Left renal pelvis (tissue), 4 donors: ENCODE results near the gene LAMTOR3. TPM values are rescaled to one million over a fixed set of nuclear protein-coding genes. Genes with fewer than 3 reads are reported as not detected.

Source experiments
- DNase-seq, 4 donors: peaks; one replicate each; pipeline ENCODE4 v3.0.0-alpha.2; 2013; ENCODE audit warnings: low read depth in 4 of 4, low spot score in 3 of 4
- polyA plus RNA-seq, 4 donors: library from polyadenylated mRNA; unstranded; fragments of 120-200 nt; gene quantifications; one replicate each; pipeline ENCODE4 v1.2.1, GENCODE V29; 2013; ENCODE audit not compliant: insufficient read length in 4 of 4

Gene LAMTOR3
- polyA plus RNA-seq, 4 donors: 77.8 to 128 (median 94.9) TPM

DNA sequence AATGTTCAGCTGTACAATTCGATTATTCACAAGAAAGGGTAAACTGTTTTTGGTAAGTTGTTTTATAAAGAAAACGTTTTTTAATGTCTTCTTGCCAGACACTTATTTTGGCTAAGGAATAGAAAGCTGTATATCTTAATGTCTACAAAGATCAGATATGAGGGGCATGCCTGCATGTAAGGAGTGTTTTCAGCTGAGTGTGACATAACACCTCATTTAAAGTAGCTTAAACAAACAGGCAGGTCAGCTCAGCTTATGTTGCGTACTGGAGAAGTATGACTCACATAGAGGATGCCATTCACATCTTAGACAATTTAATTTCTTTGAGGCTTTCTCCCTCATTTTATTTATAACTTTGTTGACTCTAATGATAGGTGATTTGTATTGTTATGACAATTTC lies 30.4 kb downstream of the LAMTOR3 start:
- DNase-seq: no peak

DNA sequence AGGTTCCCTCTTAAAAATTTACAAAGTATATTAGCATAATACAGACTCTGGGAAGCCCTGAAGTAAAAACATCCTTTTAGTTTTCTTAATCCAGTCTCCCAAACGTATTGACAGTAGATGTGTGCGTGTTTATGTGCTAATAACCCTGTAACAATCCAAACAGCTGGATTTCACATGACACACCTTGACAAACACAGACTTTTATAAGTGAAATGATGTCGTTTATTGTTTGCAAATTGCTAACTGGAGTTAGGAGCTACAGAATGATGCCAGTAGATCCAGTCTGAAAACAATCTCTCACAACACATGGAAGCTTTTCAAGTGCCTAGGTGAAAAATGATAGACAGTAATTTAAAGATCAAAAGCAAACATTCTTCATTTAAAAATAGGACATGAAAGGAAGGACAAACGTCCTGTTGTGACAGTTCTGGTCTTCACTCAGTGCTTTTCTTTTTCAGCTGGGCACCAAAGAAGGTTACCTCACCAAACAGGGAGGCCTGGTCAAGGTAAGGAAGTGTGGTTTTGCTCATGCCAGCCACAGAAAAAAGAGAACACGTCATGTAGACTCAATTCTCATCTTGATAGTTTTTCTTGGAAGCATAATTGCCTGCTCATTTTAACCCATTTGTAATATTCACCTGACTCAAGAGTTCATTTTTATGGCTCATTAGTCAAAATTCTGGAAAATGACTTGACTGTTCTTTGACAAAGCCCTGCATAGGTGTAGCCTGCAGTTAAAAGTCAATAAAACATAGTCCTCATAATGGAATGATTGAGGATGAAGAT lies 32.9 kb downstream of the LAMTOR3 start:
- no peak for DNase-seq

DNA sequence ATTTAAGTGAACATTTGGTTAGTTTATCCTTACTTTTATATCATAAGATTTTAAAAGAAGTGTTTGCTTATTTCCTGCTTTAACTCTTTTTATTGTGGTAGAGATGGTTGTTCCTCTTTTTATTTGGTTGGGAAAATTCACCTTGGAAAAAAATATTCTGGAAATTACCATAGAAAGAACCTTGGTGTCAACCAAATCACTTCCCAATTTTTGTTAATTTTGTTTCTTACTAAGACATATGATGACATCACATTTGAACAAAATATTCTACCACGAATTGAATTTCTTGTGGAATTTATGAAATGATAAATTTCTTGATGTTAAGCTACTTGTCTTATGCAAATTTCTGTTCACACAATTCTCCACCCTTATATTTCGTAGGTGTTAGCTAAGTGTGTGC lies 33.7 kb downstream of the LAMTOR3 start:
- no peak for DNase-seq

DNA sequence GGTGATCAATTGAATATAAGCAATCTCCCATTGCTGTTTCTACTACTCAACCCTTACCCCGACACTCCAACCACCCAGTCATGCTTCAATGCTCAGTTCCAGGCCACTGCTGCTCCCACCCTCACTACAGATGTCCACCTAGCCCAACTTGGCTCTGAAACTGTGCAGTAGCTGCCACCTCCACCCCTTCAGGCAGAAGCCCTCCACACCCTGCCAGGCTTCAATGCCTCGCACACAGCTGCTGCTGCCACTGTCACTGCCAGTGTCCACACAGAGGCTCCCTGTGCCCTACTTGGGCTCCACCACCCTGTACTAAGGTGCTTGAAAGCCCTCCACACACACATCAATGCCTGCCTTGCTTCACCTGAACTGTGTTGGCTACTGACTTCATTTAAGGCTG lies 34.6 kb downstream of the LAMTOR3 start:
- DNase-seq: no peak

DNA sequence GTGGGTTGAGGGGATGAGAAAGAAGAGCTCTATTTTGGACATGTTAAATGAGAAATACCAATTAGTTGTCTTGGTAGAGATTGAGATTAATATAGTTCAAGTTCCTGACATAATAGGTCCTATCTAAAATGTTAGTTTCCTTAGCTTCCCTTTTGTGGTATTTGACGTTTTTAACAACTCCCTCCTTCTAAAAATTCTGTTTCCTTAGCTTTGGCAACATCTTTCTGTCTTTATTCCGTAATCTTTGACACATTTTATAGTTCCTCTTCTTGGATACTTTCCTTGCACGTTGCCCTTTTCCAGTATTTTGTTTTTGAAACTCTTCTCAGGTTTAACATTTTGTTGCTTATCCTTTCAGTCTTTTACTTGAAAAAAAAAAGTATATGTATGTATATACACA lies 36.9 kb downstream of the LAMTOR3 start:
- DNase-seq: no peak

DNA sequence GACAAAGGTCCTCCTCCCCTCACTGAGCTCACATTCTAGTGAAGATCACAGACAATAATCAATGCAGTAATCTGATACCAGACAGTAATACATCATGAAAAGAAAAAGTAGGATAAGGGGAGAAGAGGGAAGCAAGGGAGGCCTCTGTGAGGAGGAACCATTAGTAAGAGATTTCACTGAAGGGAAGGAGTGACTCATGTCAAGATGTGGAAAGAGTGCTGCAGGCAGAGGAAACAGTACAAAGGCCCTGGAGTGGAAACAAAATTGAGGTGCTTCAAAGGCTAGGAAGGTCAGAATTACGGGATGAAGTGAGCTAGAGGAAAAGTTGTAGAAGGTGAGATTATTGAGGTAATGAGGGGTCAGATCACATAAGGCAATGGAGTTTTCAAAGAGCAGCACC lies 38.1 kb downstream of the LAMTOR3 start:
- no peak for DNase-seq

DNA sequence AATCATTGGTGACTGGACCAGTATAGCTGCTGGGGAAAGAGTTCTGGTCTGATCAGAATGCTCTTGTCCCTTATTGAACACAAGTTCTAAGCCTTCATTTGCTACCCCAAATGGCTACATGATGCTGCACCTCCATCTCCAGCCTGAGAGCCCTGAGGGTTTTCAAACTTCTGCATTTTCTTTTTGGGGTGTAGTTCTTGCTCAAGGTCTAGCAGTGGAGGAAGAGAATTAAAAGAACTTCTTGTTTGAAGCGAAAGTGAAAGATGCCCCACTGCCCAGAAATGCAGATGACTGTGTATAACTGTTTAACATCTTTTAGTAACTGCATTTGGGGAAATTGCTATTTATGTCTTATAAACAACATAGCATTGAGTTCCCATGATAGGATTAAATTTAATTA lies 38.5 kb downstream of the LAMTOR3 start:
- DNase-seq: no peak

DNA sequence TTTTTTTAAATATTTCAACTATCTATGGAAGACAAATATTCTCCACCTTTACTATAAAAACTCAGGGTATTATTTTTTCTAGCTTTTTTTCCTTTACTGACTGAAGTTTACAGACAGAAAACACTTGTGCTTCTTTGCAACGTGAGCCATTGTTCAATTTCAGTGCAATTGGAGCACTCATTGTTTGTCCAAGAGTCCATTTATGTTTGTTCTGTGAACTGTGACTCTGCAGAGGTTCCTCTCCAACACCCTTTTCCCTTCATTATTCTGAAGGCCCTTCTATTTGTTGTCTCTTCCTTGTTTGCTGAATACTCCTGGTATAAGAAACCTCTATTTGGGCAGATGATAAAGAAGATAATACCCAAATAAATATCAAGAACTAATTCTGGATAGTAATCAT lies 40.2 kb downstream of the LAMTOR3 start:
- DNase-seq: no peak

DNA sequence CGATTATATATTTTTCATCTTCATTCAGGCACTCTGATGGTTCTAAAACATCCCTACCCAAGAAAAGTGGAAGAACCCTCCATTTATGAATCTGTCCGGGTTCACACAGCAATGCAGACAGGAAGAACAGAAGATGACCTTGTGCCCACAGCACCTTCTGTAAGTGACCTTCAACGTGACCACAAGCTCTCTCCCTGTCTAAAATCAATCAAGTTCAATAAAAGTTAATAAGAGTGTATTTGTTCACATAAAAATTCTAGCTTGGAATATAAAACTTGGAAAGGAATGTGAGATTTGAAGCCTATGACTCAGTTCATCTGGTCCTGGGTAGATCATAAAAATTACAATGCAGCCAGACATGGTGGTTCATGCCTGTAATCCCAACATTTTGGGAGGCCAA lies 41.0 kb downstream of the LAMTOR3 start:
- no peak for DNase-seq

DNA sequence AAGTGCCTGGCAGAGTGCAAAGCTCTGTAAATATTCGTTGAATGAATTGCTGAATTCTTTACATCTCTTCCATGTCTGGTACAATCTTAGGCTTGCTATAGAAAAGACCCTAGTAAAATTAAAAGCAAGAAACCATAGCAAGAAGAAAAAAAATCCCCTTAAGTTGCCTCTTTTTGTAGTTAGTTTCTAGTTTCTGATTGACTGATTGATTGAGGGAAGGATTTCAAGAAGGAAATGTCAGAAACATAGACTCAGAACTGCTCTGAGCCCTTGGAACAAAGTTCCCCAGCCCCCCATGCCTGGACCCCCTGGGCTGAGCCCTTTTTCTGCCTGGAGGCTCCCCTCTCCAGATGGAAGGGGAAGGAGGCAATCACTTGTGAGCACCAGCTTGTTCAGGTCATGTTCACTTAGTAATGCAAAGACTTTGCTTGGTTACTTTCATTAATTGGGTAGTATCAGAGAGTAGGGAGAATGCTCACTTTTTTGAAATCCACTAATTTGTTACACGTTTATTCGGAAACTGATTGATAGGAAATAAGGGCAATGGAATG lies 42.0 kb downstream of the LAMTOR3 start:
- DNase-seq: no peak

DNA sequence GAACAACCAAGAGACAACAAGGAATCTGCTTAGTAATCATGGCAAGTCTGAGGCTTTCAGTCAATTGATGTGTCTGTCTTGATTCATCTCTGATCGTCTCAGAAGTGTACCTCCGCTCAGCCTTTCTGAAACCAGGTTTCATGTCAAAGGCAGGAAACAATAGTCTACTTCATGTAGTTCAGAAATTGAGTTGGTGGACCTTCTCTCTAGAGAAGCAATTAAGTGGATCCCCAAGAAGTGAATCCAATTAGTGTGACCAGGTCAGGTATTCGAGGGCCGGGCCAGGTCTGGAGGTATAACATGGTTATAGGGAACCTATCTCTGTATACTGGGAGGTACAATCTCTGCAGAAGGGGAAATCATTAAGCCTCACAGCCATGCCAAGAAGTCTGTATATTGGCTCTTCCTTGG lies 45.6 kb downstream of the LAMTOR3 start:
- no peak for DNase-seq

DNA sequence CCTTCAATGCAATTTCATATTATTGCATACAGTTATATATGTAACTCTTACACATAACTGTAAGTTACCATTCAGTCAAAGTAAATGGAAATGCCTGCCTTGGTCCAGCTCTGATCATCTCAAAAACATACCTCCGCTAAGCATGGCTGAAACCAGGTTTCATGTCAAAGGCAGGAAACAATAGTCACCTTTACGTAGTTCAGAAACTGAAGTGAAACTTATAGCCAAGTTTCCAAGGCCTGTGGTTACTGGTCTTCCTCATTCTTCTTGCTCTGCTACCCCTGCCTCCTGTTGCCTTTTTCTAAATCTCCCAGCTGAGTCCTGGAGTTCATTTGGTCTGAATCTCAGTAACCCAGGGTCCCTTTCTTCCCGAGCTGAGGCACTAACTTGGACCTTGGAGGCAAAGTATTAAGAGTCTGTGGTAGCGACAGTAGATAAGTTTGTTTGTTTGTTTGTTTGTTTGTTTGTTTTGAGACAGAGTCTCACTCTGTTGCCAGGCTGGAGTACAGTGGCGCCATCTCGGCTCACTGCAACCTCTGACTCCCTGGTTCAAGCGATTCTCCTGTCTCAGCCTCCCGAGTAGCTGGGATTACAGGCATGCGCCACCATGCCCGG lies 46.8 kb downstream of the LAMTOR3 start:
- DNase-seq: no peak

DNA sequence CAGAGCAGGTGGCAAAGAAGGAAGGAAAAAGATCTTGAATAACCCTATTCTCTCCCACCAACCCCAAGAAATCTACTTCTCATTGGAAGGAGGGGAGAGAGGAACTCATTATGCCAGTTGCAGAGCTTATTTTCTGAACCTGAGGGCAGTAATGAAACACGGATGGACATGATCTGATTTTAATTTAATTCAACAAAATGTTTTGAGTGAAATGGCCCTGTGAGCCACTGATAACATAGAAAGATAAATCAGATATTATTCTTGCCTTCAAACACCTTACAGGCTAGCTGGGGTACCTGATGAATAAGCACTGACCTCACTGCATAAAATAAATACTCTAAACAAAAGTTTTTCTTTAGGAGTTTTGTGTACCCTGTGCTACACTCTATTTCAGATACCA lies 47.3 kb downstream of the LAMTOR3 start:
- DNase-seq: no peak

DNA sequence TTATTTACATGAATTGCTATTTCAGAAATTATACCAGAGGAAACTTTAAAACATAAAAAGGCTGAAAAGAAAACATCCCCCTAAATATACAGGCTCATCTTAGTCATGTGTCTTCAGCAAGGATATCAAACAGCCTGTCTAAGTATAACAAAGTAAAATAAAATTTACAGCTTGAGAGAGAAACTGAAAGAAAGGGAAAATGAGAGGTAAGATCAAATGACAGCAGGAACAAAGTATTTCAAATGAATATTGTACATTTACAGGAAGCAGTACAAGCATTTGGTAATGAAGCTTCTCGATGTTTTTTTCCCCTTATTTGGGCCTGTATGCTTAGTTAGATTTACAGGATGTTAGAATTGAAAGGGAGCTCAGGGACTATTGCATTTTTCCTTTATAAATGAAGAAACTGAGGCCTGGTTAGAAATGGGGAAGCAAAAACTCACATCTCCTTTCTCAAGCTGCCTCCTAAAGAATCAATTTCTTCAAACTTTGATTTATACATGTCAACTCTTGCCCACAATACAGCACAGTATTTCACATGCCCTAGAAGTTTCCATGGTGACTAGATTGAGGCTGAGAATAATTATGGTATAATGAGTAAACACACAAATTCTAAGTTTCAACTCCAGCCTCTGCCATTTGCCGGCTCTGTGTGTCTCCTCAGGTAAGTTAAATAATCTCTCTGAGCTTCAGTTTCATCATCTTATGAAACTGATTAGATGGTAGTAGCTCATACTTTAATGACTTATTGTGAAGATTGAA lies 48.3 kb downstream of the LAMTOR3 start:
- DNase-seq: no peak

DNA sequence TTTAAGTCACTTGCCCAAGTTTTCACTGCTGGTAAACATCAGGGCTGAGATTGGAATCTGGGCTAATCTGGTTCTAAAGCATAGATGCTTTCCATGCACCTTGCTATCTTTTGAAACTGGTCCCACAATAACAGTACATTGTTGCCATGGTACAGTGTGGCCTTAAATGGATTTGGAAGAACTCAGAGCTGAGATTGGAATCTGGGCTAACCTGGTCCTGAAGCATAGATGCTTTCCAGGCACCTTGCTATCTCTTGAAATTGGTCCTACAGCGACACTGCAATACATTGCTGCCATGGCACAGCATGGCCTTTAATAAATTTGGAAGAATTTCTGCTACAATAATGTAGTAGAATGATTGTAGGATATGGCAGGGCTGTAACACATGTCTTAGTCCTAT lies 49.0 kb downstream of the LAMTOR3 start:
- DNase-seq: no peak

DNA sequence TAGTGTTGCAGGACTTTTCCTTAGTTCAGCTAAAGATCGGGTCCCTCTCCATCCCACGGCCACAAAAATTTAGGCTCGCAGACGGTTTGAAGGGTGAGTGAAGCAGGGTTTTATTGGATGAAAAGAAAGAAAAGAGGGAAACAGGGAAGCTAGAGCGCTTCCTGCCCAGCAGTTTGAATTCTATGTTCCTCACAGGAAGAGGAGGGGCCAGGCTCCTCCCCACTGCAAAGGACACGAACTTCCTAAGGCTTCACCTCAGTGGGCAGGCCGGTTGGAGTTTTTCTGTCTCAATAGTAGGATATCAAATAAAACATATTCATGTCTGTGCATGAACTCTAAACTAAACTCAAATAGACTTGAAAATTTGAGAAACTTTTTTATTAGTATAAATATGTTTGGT lies 50.2 kb downstream of the LAMTOR3 start:
- no peak for DNase-seq

DNA sequence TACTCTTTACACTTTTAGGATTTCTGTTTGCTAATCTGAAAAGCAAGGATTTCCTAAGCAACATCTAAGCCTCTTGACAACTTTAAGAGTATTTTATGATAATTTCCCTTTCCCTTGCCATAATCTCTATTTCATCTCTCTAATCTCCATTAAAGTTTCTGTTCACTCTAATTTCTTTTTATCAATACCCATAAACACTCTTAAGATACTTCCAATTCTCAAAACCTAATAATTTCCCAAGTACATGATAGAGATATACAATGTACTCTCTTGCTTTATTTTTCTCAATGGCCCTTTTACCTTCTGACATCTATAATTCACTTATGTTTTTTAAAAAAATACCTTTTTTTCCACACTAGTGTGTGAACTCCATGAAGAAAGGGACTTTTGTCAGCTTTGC lies 50.8 kb downstream of the LAMTOR3 start:
- DNase-seq: no peak

DNA sequence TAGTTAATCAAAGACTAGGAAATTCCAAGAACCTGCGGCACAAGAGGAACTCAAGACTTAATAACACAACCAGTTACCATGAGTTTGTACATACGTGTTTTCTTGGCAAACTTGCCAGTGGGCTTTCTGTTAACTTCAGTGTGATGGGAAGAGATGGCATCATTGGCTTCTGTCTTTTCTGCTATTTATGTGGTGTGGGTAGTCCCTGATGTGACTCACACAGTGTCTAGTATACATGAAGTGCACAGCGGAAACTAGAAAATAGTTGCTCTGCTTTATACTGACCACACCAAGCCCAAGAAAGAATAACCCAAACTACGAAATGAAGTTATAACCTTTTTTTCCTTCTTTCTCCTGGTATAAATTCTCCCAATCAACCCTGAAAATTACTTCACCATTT lies 53.1 kb downstream of the LAMTOR3 start:
- no peak for DNase-seq

DNA sequence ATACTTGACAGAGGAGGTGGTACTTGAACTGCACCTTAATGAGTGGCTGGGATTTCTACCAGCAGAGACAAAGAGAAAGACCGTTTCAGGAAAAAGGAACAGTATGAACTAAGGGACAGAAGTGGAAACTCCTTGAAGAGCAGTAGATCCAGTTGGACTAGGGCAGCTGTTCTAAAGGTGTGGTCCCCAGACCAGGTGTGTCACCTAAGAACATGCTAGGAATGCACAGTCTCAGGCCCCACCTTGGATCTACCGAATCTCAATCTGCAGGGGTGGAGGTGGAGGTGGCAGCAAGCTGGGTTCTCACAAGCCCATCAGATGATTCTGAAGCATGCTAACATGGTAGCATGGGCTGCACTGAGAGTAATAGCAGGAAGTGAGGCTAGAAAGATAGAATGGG lies 55.3 kb downstream of the LAMTOR3 start:
- no peak for DNase-seq

DNA sequence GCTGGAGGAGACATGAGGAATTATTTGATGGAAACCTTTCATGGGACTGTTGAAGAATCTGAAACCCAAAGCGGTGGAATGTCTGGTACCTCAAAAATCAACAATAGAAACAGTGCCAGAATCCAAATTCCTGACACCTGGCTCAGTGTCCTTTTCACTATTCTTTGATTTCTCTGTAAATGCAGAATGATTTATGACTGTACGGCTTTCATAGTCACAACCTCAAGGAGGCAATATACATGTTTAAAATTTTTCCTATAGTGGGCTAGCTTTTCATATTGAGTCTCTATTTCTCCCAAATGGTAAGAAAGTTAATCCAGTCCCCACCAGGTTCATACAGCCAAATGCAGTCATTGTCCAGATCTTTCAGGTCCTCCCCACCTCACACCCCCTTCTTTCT lies 58.3 kb downstream of the LAMTOR3 start:
- no peak for DNase-seq

DNA sequence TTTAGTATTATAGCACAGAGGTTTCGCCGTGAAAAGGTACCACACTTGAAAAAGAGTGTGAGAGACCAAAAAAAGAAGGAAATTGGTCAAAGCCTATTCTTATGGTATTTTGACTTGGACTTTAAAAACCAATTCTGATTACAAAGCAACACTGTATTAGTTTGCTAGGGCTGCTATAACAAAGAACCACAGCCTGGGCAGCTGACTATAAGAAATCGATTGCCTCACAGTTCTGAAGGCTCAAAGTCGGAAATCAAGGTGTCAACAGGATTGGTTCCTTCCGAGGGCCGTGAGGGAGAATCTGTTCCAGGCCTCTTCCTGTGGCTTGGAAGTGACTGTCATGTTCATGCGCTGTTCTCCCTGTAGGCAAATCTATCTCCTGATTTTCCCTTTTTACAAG lies 59.7 kb downstream of the LAMTOR3 start:
- no peak for DNase-seq

DNA sequence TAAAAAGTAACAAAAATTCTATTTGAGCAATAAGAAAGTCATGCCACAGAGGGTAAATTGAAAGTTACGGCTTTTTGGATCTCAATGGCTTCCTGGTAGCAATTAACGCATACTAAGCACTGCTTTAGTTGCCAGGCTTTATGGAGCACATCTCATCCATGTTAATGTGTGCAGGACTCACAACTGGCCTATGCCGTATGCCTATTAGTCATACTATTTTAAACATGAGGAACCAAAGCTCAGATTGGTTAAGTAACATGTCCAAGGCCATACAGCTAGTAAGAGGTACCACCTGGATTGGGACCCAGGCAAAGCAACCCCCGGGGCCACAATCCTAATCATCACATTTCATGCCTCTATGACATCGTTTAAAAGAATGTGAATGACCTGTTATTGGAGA lies 60.5 kb downstream of the LAMTOR3 start:
- no peak for DNase-seq
